Immature natural killer cell (primary cell): ENCODE data around the gene MAP4K3. TPM values are rescaled to one million over a fixed set of nuclear protein-coding genes. Genes with fewer than 3 reads are reported as not detected.

ENCODE experiments used
- DNase-seq, 3 donors: peaks; one replicate each; pipeline ENCODE4 v3.0.0; 2022; ENCODE audit warnings: mixed read lengths in 1 of 3
- H3K27ac Mint-ChIP-seq, 6 donors: one replicate each; pipeline ENCODE4 v1.8.0; 2020; ENCODE audit warnings: mixed read lengths in 6 of 6, mild to moderate bottlenecking in 5 of 6, inconsistent platforms in 4 of 6, moderate library complexity in 3 of 6
- H3K27me3 Mint-ChIP-seq, 3 donors: one replicate each; pipeline ENCODE4 v1.8.0; 2020 to 2021; ENCODE audit warnings: low read depth in 3 of 3, mild to moderate bottlenecking in 3 of 3, mixed read lengths in 3 of 3, moderate library complexity in 3 of 3, inconsistent platforms in 1 of 3
- H3K36me3 Mint-ChIP-seq, 3 donors: one replicate each; pipeline ENCODE4 v1.8.0; 2020; ENCODE audit warnings: mixed read lengths in 3 of 3, inconsistent platforms in 2 of 3, mild to moderate bottlenecking in 2 of 3
- H3K4me1 Mint-ChIP-seq, 2 donors: one replicate each; pipeline ENCODE4 v1.8.0; 2020; ENCODE audit warnings: inconsistent platforms in 2 of 2, mild to moderate bottlenecking in 2 of 2, mixed read lengths in 2 of 2, moderate library complexity in 1 of 2
- H3K4me3 Mint-ChIP-seq, 5 donors: one replicate each; pipeline ENCODE4 v1.8.0; 2020; ENCODE audit warnings: mild to moderate bottlenecking in 5 of 5, mixed read lengths in 5 of 5, inconsistent platforms in 3 of 5, moderate library complexity in 3 of 5
- H3K9me3 Mint-ChIP-seq, 6 donors: one replicate each; pipeline ENCODE4 v1.8.0; 2020; ENCODE audit warnings: mild to moderate bottlenecking in 6 of 6, mixed read lengths in 6 of 6, inconsistent platforms in 4 of 6, moderate library complexity in 3 of 6
- polyA plus RNA-seq, 3 donors: library from polyadenylated mRNA; unstranded; fragments of 300-500 nt; fragmentation: Illumina TruSeq; gene quantifications; one replicate each; pipeline ENCODE4 v1.2.3, GENCODE V29; 2021

Gene MAP4K3
- polyA plus RNA-seq, result 1 to 10 TPM; 1.5 to 3.9 (median 2.8) TPM

GRCh38 chr2:39436592-39437521 lies at the start of gene MAP4K3:
TSS of gene MAP4K3 (minus strand) at chr2:39437285. CDS start at chr2:39436987, 298 bp downstream.
- H3K36me3 Mint-ChIP-seq, result peaks cover 0 to 3% (median 0%) of the 10 kb centered on the region in 3 donors
- H3K4me1 Mint-ChIP-seq, result peaks cover 24 to 44% of the 10 kb centered on the region in 2 donors
- no peaks in the 10 kb centered on the region for H3K9me3 Mint-ChIP-seq
- DNase-seq, result peak; percentile 72 to 75 (median 74)
- peak within 1 kb of the TSS; percentile 47 to 88 (median 76) for H3K27ac Mint-ChIP-seq
- H3K27me3 Mint-ChIP-seq, result no peaks in the 10 kb centered on the region
- H3K4me3 Mint-ChIP-seq, result peak within 1 kb of the TSS; percentile 88 to 92 (median 92)

- H3K4me3 Mint-ChIP-seq, result no peak overlapping the region
- H3K27ac Mint-ChIP-seq, result no peak overlapping the region
- no peak for DNase-seq
- H3K27me3 Mint-ChIP-seq, result peaks cover 0 to 3% (median 0%) of the 10 kb centered on the region in 3 donors
- no peaks in the 10 kb centered on the region for H3K9me3 Mint-ChIP-seq
- no peaks in the 10 kb centered on the region for H3K36me3 Mint-ChIP-seq
- no peaks in the 10 kb centered on the region for H3K4me1 Mint-ChIP-seq
Observed at GRCh38 chr2:39486071-39486470, 49.0 kb upstream of the MAP4K3 start.

- Mint-ChIP-seq H3K4me3 (no peak overlapping the region), H3K27me3 (peaks cover 0 to 3% (median 0%) of the 10 kb centered on the region in 3 donors), H3K27ac (no peak overlapping the region), H3K9me3 (no peaks in the 10 kb centered on the region), H3K36me3 (no peaks in the 10 kb centered on the region), H3K4me1 (no peaks in the 10 kb centered on the region)
- no peak for DNase-seq
Observed at GRCh38 chr2:39484620-39485495, 47.8 kb upstream of the MAP4K3 start.

GRCh38 chr2:39484206-39484605 lies 47.1 kb upstream of the MAP4K3 start:
- Mint-ChIP-seq H3K36me3 (no peaks in the 10 kb centered on the region), H3K9me3 (no peaks in the 10 kb centered on the region), H3K27me3 (peaks cover 0 to 3% (median 0%) of the 10 kb centered on the region in 3 donors), H3K4me1 (no peaks in the 10 kb centered on the region), H3K27ac (no peak overlapping the region), H3K4me3 (no peak overlapping the region)
- DNase-seq, result no peak

GRCh38 chr2:39483534-39483933 lies 46.4 kb upstream of the MAP4K3 start:
- Mint-ChIP-seq H3K27me3 (peaks cover 0 to 2% (median 0%) of the 10 kb centered on the region in 3 donors), H3K4me3 (no peak overlapping the region), H3K27ac (no peak overlapping the region), H3K9me3 (no peaks in the 10 kb centered on the region), H3K4me1 (no peaks in the 10 kb centered on the region), H3K36me3 (peaks cover 0 to 3% (median 0%) of the 10 kb centered on the region in 3 donors)
- DNase-seq, result no peak

- no peak overlapping the region for H3K27ac Mint-ChIP-seq
- H3K36me3 Mint-ChIP-seq, result peaks cover 0 to 13% (median 5%) of the 10 kb centered on the region in 3 donors
- DNase-seq, result no peak
- no peaks in the 10 kb centered on the region for H3K4me1 Mint-ChIP-seq
- H3K27me3 Mint-ChIP-seq, result no peaks in the 10 kb centered on the region
- no peaks in the 10 kb centered on the region for H3K9me3 Mint-ChIP-seq
- H3K4me3 Mint-ChIP-seq, result no peak overlapping the region
Observed at GRCh38 chr2:39481611-39482010, 44.5 kb upstream of the MAP4K3 start.

GRCh38 chr2:39479696-39480095 lies 42.6 kb upstream of the MAP4K3 start:
- no peaks in the 10 kb centered on the region for H3K9me3 Mint-ChIP-seq
- peaks cover 0 to 16% (median 5%) of the 10 kb centered on the region in 3 donors for H3K36me3 Mint-ChIP-seq

GRCh38 chr2:39479053-39479670 lies 42.1 kb upstream of the MAP4K3 start:
- H3K4me1 Mint-ChIP-seq, result no peaks in the 10 kb centered on the region
- H3K4me3 Mint-ChIP-seq, result no peak overlapping the region
- peaks cover 0 to 3% (median 0%) of the 10 kb centered on the region in 3 donors for H3K27me3 Mint-ChIP-seq
- DNase-seq, result no peak
- H3K36me3 Mint-ChIP-seq, result peaks cover 0 to 16% (median 5%) of the 10 kb centered on the region in 3 donors
- no peaks in the 10 kb centered on the region for H3K9me3 Mint-ChIP-seq
- H3K27ac Mint-ChIP-seq, result no peak overlapping the region

More at GRCh38 chr2:39479696-39480095, 42.6 kb upstream of the MAP4K3 start:
- no peak overlapping the region for H3K4me3 Mint-ChIP-seq
- H3K27ac Mint-ChIP-seq, result no peak overlapping the region
- DNase-seq, result no peak
- no peaks in the 10 kb centered on the region for H3K27me3 Mint-ChIP-seq
- H3K4me1 Mint-ChIP-seq, result no peaks in the 10 kb centered on the region

- H3K9me3 Mint-ChIP-seq, result no peaks in the 10 kb centered on the region
- H3K27me3 Mint-ChIP-seq, result peaks cover 0 to 3% (median 0%) of the 10 kb centered on the region in 3 donors
- no peak overlapping the region for H3K27ac Mint-ChIP-seq
- H3K4me1 Mint-ChIP-seq, result no peaks in the 10 kb centered on the region
- DNase-seq, result no peak
- no peak overlapping the region for H3K4me3 Mint-ChIP-seq
- H3K36me3 Mint-ChIP-seq, result peaks cover 0 to 16% (median 5%) of the 10 kb centered on the region in 3 donors
Observed at GRCh38 chr2:39476524-39476923, 39.4 kb upstream of the MAP4K3 start.

- Mint-ChIP-seq H3K9me3 (no peaks in the 10 kb centered on the region), H3K36me3 (peaks cover 0 to 16% (median 5%) of the 10 kb centered on the region in 3 donors), H3K27ac (no peak overlapping the region), H3K4me1 (no peaks in the 10 kb centered on the region), H3K27me3 (peaks cover 0 to 3% (median 0%) of the 10 kb centered on the region in 3 donors), H3K4me3 (no peak overlapping the region)
- DNase-seq, result no peak
Observed at GRCh38 chr2:39475006-39475405, 37.9 kb upstream of the MAP4K3 start.

GRCh38 chr2:39470580-39470979 lies 33.5 kb upstream of the MAP4K3 start:
- Mint-ChIP-seq H3K4me1 (no peaks in the 10 kb centered on the region), H3K4me3 (no peak overlapping the region), H3K27me3 (peaks cover 0 to 3% (median 1%) of the 10 kb centered on the region in 3 donors), H3K9me3 (no peaks in the 10 kb centered on the region), H3K27ac (no peak overlapping the region), H3K36me3 (no peaks in the 10 kb centered on the region)
- no peak for DNase-seq

GRCh38 chr2:39469807-39470206 lies 32.7 kb upstream of the MAP4K3 start:
- DNase-seq, result no peak
- H3K36me3 Mint-ChIP-seq, result no peaks in the 10 kb centered on the region
- peaks cover 0 to 3% (median 1%) of the 10 kb centered on the region in 3 donors for H3K27me3 Mint-ChIP-seq
- no peaks in the 10 kb centered on the region for H3K9me3 Mint-ChIP-seq
- H3K4me1 Mint-ChIP-seq, result no peaks in the 10 kb centered on the region
- no peak overlapping the region for H3K4me3 Mint-ChIP-seq
- H3K27ac Mint-ChIP-seq, result no peak overlapping the region
